ELF-1 (cell line): ENCODE measurements around the gene CTDNEP1.

Experiments used
- DNase-seq: peaks from one replicate; pipeline ENCODE4 v3.0.0-alpha.2; 2016; ENCODE audit warnings: low read depth, low spot score

CTDNEP1 gene

GRCh38 chr17:7215136-7215638 lies 36.3 kb downstream of the CTDNEP1 start:
- DNase-seq: no peak

- peak; percentile 99 for DNase-seq
Measured at GRCh38 chr17:7214300-7215135, 37.0 kb downstream of the CTDNEP1 start.

- peak; percentile 99 for DNase-seq
Measured at GRCh38 chr17:7213895-7214299, 37.6 kb downstream of the CTDNEP1 start.

GRCh38 chr17:7211491-7212273 lies 39.9 kb downstream of the CTDNEP1 start:
- no peak for DNase-seq

GRCh38 chr17:7208754-7209460 lies 42.6 kb downstream of the CTDNEP1 start:
- DNase-seq: no peak

GRCh38 chr17:7208027-7208571 lies 43.4 kb downstream of the CTDNEP1 start:
- peak; percentile 90 for DNase-seq

- DNase-seq: no peak
Measured at GRCh38 chr17:7207120-7208001, 44.2 kb downstream of the CTDNEP1 start.

GRCh38 chr17:7205561-7205960 lies 46.0 kb downstream of the CTDNEP1 start:
- DNase-seq: no peak

- peak; percentile 96 for DNase-seq
Measured at GRCh38 chr17:7204828-7205461, 46.6 kb downstream of the CTDNEP1 start.

GRCh38 chr17:7204336-7204735 lies 47.2 kb downstream of the CTDNEP1 start:
- DNase-seq: no peak

GRCh38 chr17:7203391-7203790 lies 48.1 kb downstream of the CTDNEP1 start:
- no peak for DNase-seq

- DNase-seq: no peak
Measured at GRCh38 chr17:7196651-7197401, 54.7 kb downstream of the CTDNEP1 start.

- no peak for DNase-seq
Measured at GRCh38 chr17:7195971-7196370, 55.6 kb downstream of the CTDNEP1 start.
